ENCODE results near the gene RNF166. TPM values are rescaled to one million over a fixed set of nuclear protein-coding genes. Genes with fewer than 3 reads are reported as not detected.
A peak's percentile ranks its signal among the peaks of the same experiment; 100 is the strongest.

The RNF166 gene
- total and polyA plus RNA-seq, 7 donors, result 10.1 to 22.9 (median 14.1) TPM

- Histone ChIP-seq H3K36me3 (ENCODE audit: insufficient read depth in 1 of 2, low read depth in 1 of 2) (no peaks in the 10 kb centered on the region), H3K9me3 (no peaks in the 10 kb centered on the region), H3K4me1 (no peaks in the 10 kb centered on the region), H3K27ac (no peak overlapping the region), H3K4me3 (no peak overlapping the region), H3K27me3 (ENCODE audit: insufficient read depth in 3 of 3, low read length in 2 of 3) (peaks cover 0 to 9% (median 0%) of the 10 kb centered on the region in 3 donors)
- 62 to 79% (median 67%) methylated on average over 24 to 26 of the region's 26 CpGs for WGBS, 3 donors
- ATAC-seq (peak; percentile 52 to 70 (median 63)), DNase-seq (no peak)
- intact Hi-C loops (cut with DNase I), result loop anchor here in 1 of 2 donors (5.0 kb wide), 1 partner anchor 55 kb away; the partner anchor contains the start of gene CDT1
- TF ChIP-seq, protein P1, sequence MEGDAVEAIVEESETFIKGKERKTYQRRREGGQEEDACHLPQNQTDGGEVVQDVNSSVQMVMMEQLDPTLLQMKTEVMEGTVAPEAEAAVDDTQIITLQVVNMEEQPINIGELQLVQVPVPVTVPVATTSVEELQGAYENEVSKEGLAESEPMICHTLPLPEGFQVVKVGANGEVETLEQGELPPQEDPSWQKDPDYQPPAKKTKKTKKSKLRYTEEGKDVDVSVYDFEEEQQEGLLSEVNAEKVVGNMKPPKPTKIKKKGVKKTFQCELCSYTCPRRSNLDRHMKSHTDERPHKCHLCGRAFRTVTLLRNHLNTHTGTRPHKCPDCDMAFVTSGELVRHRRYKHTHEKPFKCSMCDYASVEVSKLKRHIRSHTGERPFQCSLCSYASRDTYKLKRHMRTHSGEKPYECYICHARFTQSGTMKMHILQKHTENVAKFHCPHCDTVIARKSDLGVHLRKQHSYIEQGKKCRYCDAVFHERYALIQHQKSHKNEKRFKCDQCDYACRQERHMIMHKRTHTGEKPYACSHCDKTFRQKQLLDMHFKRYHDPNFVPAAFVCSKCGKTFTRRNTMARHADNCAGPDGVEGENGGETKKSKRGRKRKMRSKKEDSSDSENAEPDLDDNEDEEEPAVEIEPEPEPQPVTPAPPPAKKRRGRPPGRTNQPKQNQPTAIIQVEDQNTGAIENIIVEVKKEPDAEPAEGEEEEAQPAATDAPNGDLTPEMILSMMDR (IDR thresholded peaks at IDR 0.05), result peak; percentile 36
Observed at GRCh38 chr16:88747588-88748301, 41.5 kb upstream of the RNF166 start.

DNA sequence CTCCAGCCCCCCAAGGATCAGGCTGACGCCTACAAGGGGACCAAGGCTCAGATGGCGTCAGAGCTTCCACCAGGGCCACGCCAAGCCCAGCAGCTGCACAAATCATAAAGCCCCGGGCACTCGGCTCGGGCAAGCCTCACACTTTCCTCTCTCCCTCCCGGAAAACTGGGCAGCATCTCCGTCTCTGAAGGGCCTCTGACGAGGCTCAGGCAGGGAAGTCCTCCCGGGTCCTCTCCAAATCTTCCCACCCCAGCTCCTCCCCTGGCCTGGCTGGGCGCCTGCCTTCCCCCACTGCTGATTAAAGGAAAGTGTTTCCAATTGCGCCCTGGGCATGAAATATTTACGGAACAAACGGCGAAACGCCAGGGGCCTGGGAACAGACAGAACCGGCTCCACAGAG, 40.3 kb upstream of the RNF166 start:
- intact Hi-C loops (cut with DNase I), result loop anchor here in 1 of 2 donors (5.0 kb wide), 1 partner anchor 56 kb away; the partner anchor contains the start of gene CDT1
- ATAC-seq, result peak in 1 of 4 donors; percentile 28
- 28 to 37% (median 34%) methylated on average over 17 of the region's 17 CpGs for WGBS, 3 donors

GRCh38 chr16:88744577-88745521, 38.6 kb upstream of the RNF166 start:
- TF ChIP-seq, protein P1 (IDR thresholded peaks at IDR 0.05), result no peak
- intact Hi-C loops (cut with DNase I), result loop anchor here (5.0 kb wide), 2 partner anchors 42 to 57 kb away; partner anchors contain the start of genes CDT1 (in 1 of the 2) and PIEZO1 (in 1 of the 2)
- Histone ChIP-seq H3K4me1 (no peaks in the 10 kb centered on the region), H3K4me3 (no peak overlapping the region), H3K36me3 (ENCODE audit: insufficient read depth in 1 of 2, low read depth in 1 of 2) (peaks cover 0 to 4% of the 10 kb centered on the region in 2 donors), H3K27ac (no peak overlapping the region), H3K9me3 (no peaks in the 10 kb centered on the region), H3K27me3 (ENCODE audit: insufficient read depth in 3 of 3, low read length in 2 of 3) (peaks cover 0 to 9% (median 3%) of the 10 kb centered on the region in 3 donors)
- DNase-seq, result no peak
- ATAC-seq, result no peak
- 32 to 46% (median 37%) methylated on average over 33 to 39 of the region's 39 CpGs for WGBS, 3 donors

More for the DNA sequence above, 40.3 kb upstream of the RNF166 start:
- TF ChIP-seq, protein P1 (IDR thresholded peaks at IDR 0.05), result no peak
- no peak overlapping the region for H3K4me3 ChIP-seq
- H3K27ac ChIP-seq, result no peak overlapping the region
- no peaks in the 10 kb centered on the region for H3K36me3 ChIP-seq (ENCODE audit: insufficient read depth in 1 of 2, low read depth in 1 of 2)
- no peaks in the 10 kb centered on the region for H3K9me3 ChIP-seq
- peak in 1 of 2 donors; percentile 61 for DNase-seq
- peaks cover 0 to 9% (median 3%) of the 10 kb centered on the region in 3 donors for H3K27me3 ChIP-seq (ENCODE audit: insufficient read depth in 3 of 3, low read length in 2 of 3)
- no peaks in the 10 kb centered on the region for H3K4me1 ChIP-seq

DNA sequence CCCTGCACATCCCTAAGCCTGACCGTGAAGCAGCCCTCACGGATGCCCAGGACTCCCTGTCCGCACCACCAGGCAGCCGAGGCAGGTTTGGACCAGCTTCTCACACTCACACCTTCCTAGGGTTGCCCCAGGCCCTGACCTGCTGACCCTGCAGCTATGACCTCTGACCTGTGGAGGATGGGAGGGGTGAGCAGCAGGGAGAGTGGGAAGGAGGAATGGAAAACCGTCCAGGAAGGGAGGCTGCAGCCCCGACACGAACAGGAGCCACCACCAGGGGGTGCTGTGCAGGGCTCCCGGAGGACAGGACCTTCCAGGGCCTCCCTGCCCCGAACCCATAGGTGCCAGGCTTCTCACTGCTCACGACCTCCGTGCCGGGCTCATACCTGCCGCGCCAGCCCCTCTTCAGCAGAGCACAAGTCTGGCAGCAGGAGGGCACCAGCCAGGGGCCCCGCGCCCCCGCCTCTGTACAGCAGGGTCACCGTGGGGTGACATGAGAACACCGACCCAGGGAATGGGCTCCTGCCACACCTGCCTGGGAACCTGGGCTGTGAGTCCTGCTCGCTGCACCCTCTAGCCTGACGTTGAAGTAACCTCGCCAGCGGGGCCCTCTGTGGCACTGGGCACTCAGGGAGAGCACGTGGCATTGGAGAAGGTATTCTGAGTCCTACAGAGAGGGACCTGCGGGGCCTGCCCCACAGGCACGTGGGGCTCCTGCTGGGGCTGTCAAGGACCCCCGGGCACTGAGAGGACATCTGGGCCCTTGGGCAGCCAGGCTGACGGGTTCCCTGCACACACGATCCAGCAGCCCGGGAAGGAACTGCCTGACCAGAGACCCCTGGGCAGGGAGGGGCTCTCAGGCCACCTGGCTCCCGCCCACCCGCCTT, 37.7 kb upstream of the RNF166 start:
- no peak overlapping the region for H3K27ac ChIP-seq
- intact Hi-C loops (cut with DNase I), result loop anchor here (2.0 to 5.0 kb wide), 2 partner anchors 37 to 43 kb away; partner anchors contain the start of gene PIEZO1 (in 1 of the 2)
- H3K4me1 ChIP-seq, result no peaks in the 10 kb centered on the region
- TF ChIP-seq, protein P1 (IDR thresholded peaks at IDR 0.05), result peak; percentile 82
- peaks cover 0 to 9% (median 3%) of the 10 kb centered on the region in 3 donors for H3K27me3 ChIP-seq (ENCODE audit: insufficient read depth in 3 of 3, low read length in 2 of 3)
- DNase-seq (peak; percentile 84 to 89), ATAC-seq (peak; percentile 63 to 84 (median 73))
- H3K9me3 ChIP-seq, result no peaks in the 10 kb centered on the region
- no peak overlapping the region for H3K4me3 ChIP-seq
- WGBS, 3 donors, result 40 to 48% (median 42%) methylated on average over 28 to 32 of the region's 32 CpGs
- H3K36me3 ChIP-seq (ENCODE audit: insufficient read depth in 1 of 2, low read depth in 1 of 2), result peaks cover 0 to 4% of the 10 kb centered on the region in 2 donors

Measured in psoas muscle (tissue), 8 donors.